Right lobe of liver (tissue), 6 donors: ENCODE results near the gene ABCC1. TPM values are rescaled to one million over a fixed set of nuclear protein-coding genes. Genes with fewer than 3 reads are reported as not detected.
"Not testable (repeated sequence)": the region's sequence is repeated elsewhere in the genome, so short reads cannot be mapped to it uniquely, and the experiment has no call there.

Source experiments
- ATAC-seq, 4 donors: fragments of 200-7000 bp; cut with Tn5 transposase; one replicate each; pipeline ENCODE4 v1.9.1; 2020; ENCODE audit warnings: mild to moderate bottlenecking in 4 of 4, moderate library complexity in 4 of 4
- DNase-seq, 3 donors: peaks; one replicate each; pipeline ENCODE4 v3.0.0-alpha.2; 2020
- H3K27ac ChIP-seq, 3 donors: fragments of 200-600 bp; one replicate each; pipeline ENCODE4 v1.8.0; 2022
- H3K27me3 ChIP-seq, 2 donors: fragments of 200-600 bp; one replicate each; pipeline ENCODE4 v1.8.0; 2022
- H3K36me3 ChIP-seq, 4 donors: fragments of 200-600 bp; sonication (generic) in 1 of 4; one replicate each; pipeline versions ENCODE4 v1.5.1 to v1.8.0; 2017 to 2022; ENCODE audit warnings: control low read depth in 1 of 4
- H3K4me1 ChIP-seq, 4 donors: fragments of 200-600 bp; sonication (generic) in 1 of 4; one replicate each; pipeline versions ENCODE4 v1.5.1 to v1.8.0; 2017 to 2022; ENCODE audit warnings: control low read depth in 1 of 4
- H3K4me3 ChIP-seq, 3 donors: fragments of 200-600 bp; one replicate each; pipeline ENCODE4 v1.8.0; 2022
- H3K9me3 ChIP-seq, 4 donors: fragments of 200-600 bp; sonication (generic) in 1 of 4; one replicate each; pipeline versions ENCODE4 v1.5.1 to v1.8.0; 2017 to 2022; ENCODE audit warnings: control low read depth in 1 of 4
- CTCF ChIP-seq, 4 donors: fragments of 200-600 bp in 3 of 4; fragments of 450-650 bp in 1 of 4; IDR thresholded peaks; one replicate each; pipeline versions ENCODE4 v1.5.1 to v1.8.0; 2016 to 2022; ENCODE audit warnings: antibody characterized with exemption in 4 of 4, mild to moderate bottlenecking in 2 of 4
- POLR2A ChIP-seq: fragments of 450-650 bp; IDR thresholded peaks from one replicate; pipeline ENCODE4 v1.6.1; 2017; ENCODE audit warnings: antibody characterized with exemption, mild to moderate bottlenecking
- WGBS: methylation state at CpG from one replicate; pipeline ENCODE4 v1.1.6; 2018; ENCODE audit warnings: low coverage, low lambda C conversion rate; ENCODE audit not compliant: insufficient coverage; ENCODE audit errors: missing lambda C conversion rate; 5-methylcytosine and 5-hydroxymethylcytosine counted together
- intact Hi-C, 2 donors: fragments of 100-400 bp; cut with DNase I; formaldehyde crosslinking; loops; one replicate each; pipeline versions ENCODE4 v1.11.2 to v1.14.1; 2022
- total RNA-seq, 6 experiments: library from RNA; depleted of rRNA in 2 of 6; stranded (reverse); fragments of >200 nt in 2 of 6; fragmentation: NEBNext Ultra II Directional in 3 of 6; extraction: Animal tissue kit (Norgen Biotek cat#: 25700) in 3 of 6; gene quantifications; one replicate each; pipeline versions ENCODE4 v1.1.0 to v1.2.4, GENCODE V29; 2016 to 2023
- donor health status: DM: no; HTN: yes; CAD: no.
- donor health status: DM: no; HTN: no; CAD: no.
- donor health status: DM: no; HTN: no; CAD: no.
- donor health status: DM: no; HTN: yes; CAD: no.
- donor health status: DM: no; HTN: yes; CAD: no.

The ABCC1 gene
- total RNA-seq, 6 experiments from 2014 or later: 1.9 to 6.7 (median 4.1) TPM

- TF ChIP-seq POLR2A (no peak), CTCF (IDR thresholded peaks at IDR 0.05) (no peak)
- H3K4me1 ChIP-seq: no peaks in the 10 kb centered on the region
- H3K36me3 ChIP-seq: peaks cover 0 to 91% (median 27%) of the 10 kb centered on the region in 4 donors
- no peak overlapping the region for H3K4me3 ChIP-seq
- intact Hi-C loops: no loop called here
- WGBS: 59% methylated on average over 3 of the region's 4 CpGs
- no peaks in the 10 kb centered on the region for H3K27me3 ChIP-seq
- no peaks in the 10 kb centered on the region for H3K9me3 ChIP-seq
- ATAC-seq (no peak), DNase-seq (no peak)
- H3K27ac ChIP-seq: no peak overlapping the region
Observed at GRCh38 chr16:16185095-16185494, 235.7 kb downstream of the ABCC1 start.

DNA sequence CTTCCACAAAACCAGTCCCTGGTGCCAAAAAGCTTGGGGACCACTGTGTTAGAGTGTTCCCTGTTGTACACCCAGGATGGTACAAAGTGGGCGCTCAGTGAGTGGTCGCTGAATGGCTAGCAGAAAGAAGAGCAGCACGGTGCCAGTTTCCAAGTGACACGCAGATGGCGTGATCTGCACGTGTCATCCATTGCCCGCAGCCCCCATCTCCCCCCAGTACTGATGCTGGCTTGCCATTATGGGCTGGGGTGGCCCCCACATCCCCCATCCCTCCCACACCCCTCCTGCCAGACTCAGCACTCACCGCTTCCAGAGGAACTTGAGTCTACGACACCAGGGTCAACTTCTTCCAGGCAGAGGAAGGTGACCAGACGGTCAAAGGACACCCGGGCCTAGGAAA is 237.4 kb downstream of the ABCC1 start:
- TF ChIP-seq POLR2A (no peak), CTCF (IDR thresholded peaks at IDR 0.05) (no peak)
- intact Hi-C loops: no loop called here
- no peaks in the 10 kb centered on the region for H3K9me3 ChIP-seq
- H3K4me1 ChIP-seq: no peaks in the 10 kb centered on the region
- no peaks in the 10 kb centered on the region for H3K27me3 ChIP-seq
- H3K27ac ChIP-seq: no peak overlapping the region
- no peak overlapping the region for H3K4me3 ChIP-seq
- peaks cover 0 to 80% (median 24%) of the 10 kb centered on the region in 4 donors for H3K36me3 ChIP-seq
- DNase-seq (no peak), ATAC-seq (no peak)
- WGBS: 82% methylated on average over 5 of the region's 11 CpGs

DNA sequence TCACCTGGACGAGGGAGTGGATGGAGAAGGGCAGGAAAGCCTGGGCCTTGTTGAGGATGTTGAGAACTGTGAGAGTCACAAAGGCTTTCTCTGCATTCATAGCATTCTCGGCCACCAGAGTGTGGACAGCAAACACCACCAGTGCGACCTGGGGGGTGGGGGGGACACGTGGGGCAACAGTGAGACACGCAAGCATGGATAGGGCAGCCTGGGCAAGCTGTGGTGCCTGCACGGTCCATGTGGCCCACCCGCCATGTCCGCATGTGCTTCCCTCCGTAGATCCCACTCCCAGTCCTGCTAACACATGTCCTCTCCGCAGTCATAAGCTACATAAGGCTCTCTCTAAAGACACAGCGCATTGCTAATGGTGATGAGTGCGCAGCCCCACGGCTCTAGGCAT is 239.4 kb downstream of the ABCC1 start:
- Histone ChIP-seq H3K27ac (no peak overlapping the region), H3K4me1 (no peaks in the 10 kb centered on the region), H3K27me3 (no peaks in the 10 kb centered on the region), H3K4me3 (no peak overlapping the region), H3K9me3 (no peaks in the 10 kb centered on the region), H3K36me3 (peaks cover 0 to 83% (median 29%) of the 10 kb centered on the region in 4 donors)
- WGBS: 90% methylated on average over 8 of the region's 13 CpGs
- intact Hi-C loops: no loop called here
- no peak for TF ChIP-seq CTCF (IDR thresholded peaks at IDR 0.05)
- peak in 1 of 4 donors; percentile 3 for ATAC-seq
- no peak for DNase-seq

DNA sequence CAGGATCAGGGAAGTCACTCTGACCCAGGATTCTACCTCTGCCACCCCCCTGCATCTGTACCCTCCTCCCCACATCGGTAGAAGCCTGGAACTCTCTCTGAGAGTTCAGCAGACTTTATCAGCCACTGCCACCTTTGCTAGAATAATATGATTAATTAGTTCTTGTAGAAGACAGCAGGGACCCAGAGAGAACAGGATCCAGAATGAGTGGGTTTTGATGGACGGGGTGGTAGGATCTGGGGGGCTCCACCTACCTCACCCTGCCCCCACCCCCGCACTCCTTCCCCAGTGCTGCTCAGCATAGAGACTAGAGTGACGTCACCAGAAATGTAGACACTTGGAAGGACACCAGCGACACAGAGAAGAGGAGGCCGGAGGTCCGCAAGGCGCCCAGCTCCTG is 240.4 kb downstream of the ABCC1 start:
- TF ChIP-seq CTCF (IDR thresholded peaks at IDR 0.05) (no peak), POLR2A (no peak)
- Histone ChIP-seq H3K4me1 (no peaks in the 10 kb centered on the region), H3K4me3 (no peak overlapping the region), H3K9me3 (no peaks in the 10 kb centered on the region), H3K27ac (no peak overlapping the region), H3K27me3 (no peaks in the 10 kb centered on the region), H3K36me3 (peaks cover 0 to 79% (median 31%) of the 10 kb centered on the region in 4 donors)
- intact Hi-C loops: no loop called here
- DNase-seq: no peak
- ATAC-seq: no peak
- WGBS: 15% methylated on average over 2 of the region's 8 CpGs

DNA sequence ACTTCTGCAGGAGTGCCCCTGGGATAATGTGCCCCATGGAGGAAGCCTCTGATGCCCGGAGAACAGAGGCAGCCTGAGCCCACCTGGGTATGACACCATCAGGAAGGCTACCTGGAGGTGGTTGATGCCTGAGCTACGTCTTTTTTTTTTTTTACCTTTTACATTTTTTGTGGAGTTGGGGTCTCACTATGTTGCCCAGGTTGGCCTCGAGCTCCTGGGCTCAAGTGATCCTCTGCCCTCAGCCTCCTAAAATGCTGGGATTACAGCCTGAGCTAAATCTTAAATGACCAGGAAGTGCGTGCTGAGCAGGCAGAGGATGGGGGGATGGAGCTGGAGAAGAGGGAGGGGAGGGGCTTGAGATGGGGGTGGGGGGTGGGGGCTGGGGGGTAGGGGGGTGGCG is 241.1 kb downstream of the ABCC1 start:
- ATAC-seq (no peak), DNase-seq (no peak)
- WGBS: 81% methylated on average over 5 of the region's 5 CpGs
- intact Hi-C loops: no loop called here
- H3K27ac ChIP-seq: no peak overlapping the region
- no peak overlapping the region for H3K4me3 ChIP-seq
- TF ChIP-seq CTCF (IDR thresholded peaks at IDR 0.05) (no peak), POLR2A (no peak)
- no peaks in the 10 kb centered on the region for H3K27me3 ChIP-seq
- H3K9me3 ChIP-seq: no peaks in the 10 kb centered on the region
- H3K4me1 ChIP-seq: no peaks in the 10 kb centered on the region
- peaks cover 0 to 72% (median 29%) of the 10 kb centered on the region in 4 donors for H3K36me3 ChIP-seq

GRCh38 chr16:16190966-16191365 is 241.6 kb downstream of the ABCC1 start:
- H3K27me3 ChIP-seq, intact Hi-C loops, H3K4me1 ChIP-seq, H3K4me3 ChIP-seq, H3K9me3 ChIP-seq, H3K27ac ChIP-seq, DNase-seq, ATAC-seq: not testable (repeated sequence)
- peaks cover 0 to 68% (median 27%) of the 10 kb centered on the region in 4 donors for H3K36me3 ChIP-seq
- WGBS: no CpG with 5 or more reads among the region's 12 CpGs
